GM18870 (cell line): ENCODE data around the gene STC2.
"Not testable (repeated sequence)": the region's sequence is repeated elsewhere in the genome, so short reads cannot be mapped to it uniquely, and the experiment has no call there.

ENCODE experiments used
- ATAC-seq: cut with Tn5 transposase; IDR thresholded peaks from one replicate; pipeline ENCODE4 v1.9.1; 2021; ENCODE audit warnings: moderate library complexity; ENCODE audit not compliant: unreplicated experiment

Gene STC2

DNA sequence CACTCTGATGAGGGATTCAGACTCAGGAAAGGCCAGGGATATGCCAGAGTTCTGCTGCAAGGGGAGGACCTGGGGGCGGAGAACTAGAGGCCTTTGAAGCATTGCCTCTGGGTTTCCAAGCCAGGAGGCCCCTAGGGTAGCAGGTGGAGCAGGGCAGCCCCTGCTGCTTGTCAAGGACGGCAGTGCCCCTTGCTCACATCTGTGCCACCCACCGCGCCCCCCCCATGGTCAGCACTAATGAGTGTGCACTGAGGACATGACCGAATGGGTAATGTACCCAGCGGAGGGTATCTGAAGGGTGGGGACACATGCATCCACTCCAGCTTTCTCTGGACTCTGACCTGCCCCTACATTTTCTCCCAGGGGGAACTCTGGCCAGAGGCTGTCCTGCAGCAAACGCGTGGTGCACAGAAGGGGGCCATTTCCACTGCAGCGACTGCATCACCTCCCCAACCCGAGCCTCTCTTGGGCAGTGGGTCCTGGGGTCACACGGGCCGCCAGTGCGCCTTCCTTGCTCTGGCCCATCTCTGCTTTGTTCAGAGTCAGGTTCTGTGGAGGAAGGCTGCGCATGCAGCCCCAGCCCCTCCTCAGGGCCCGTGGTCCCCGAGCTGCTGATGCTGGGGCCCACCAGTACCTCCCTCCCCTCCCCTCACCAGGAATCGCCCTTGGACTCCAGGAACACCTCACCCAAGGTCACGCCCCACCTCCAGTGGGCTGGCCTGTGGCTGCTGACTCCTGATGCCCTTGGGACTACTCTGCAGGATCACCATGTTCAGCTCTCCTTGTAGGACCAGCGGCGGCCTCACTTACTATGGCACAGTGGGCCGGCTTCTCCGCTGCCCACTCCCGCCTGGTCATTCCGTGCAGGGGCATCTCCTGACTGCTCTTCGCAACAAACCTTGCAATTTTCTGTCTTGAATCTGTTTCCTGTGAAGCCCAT, 31.2 kb downstream of the STC2 start:
- ATAC-seq, result no peak

DNA sequence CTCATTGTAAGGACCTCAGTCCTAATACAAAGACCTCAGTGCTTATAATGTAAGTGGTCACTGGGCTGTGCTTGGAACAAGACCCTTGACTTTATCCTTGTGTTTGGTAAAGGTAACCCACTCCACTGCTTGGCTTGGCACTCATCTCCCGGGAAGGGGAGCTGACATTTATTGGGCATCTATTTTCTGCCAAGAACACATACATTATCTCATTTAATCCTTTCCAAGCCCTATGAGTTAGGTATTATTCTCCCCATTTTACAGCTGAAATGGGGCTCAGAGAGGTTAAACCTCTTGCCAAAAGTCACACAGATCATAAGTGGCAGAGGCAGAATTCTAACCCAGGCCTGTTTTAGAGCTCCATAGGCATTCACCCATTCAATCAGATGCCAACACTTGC, 32.4 kb downstream of the STC2 start:
- no peak for ATAC-seq

DNA sequence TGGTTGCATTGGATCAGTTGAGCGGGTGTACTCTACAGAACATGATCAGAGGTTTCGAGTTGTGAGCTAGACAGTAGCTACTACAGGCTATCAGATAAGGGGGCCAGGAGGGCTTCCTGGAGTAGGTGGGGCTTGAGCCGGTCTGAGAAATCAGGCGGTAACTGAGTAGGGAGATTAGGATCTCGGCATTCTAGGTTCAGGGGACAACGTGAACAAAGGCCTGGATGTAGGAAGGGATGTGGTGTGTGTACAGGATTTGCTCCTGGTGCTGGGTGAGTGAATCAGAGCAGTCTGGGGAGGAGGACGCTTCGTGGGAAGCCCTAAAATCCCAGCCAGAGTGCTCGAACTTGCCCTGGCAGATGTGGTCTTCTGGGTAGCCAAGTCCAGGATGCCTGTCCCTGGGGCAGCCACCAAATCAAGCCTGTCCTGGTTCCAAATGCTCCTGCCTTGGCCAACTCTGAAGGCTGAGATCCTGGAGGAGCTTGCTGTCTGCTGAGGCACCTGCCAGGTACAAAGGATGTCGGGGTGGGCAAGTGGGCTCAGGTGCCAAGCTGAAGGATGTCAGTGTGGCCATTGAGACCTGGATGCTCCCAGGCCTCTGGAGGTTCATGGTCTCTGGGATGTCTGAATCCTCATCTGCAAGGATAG, 33.4 kb downstream of the STC2 start:
- ATAC-seq, result no peak

DNA sequence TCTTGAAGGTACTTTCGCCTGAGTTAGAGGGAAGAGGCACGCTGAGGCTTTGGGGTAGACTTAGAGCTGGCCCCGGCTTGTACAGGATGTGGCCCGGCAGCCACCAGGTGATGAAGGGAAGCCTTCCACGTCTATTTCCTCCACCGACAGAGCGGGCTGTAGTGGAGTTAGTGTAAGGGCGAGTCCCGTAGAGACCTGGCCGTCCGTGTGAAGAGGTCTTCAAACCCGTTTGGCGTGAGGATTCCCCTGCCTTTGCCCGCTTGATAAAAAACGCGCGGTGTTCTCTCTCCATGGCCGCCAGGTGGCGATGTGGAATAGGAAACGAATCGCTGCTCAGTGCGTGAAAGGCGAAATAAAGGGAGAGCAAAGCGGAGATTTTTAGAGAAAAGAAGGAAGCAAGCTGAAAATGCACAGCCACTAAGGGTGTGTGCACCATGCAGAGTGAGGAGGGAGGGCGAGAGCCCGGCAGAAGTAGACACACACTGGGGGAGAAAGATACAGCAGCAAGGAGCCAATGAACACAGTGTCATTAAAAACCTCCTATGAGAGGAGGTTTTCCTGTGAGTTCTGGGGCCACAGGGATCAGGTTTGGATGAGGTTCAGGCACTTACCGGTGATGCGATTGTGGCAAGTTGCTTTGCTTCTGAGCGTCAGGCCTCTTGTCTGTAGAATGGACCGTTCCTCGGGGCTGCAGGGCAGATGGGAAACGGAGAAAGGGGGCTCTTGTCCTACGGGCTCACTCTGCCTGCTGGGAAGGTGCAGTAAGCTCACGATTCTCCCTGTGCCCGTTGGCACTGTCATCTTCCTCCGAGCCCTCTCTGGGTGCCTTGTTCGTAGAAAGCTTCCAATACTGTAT, 34.2 kb downstream of the STC2 start:
- no peak for ATAC-seq

DNA sequence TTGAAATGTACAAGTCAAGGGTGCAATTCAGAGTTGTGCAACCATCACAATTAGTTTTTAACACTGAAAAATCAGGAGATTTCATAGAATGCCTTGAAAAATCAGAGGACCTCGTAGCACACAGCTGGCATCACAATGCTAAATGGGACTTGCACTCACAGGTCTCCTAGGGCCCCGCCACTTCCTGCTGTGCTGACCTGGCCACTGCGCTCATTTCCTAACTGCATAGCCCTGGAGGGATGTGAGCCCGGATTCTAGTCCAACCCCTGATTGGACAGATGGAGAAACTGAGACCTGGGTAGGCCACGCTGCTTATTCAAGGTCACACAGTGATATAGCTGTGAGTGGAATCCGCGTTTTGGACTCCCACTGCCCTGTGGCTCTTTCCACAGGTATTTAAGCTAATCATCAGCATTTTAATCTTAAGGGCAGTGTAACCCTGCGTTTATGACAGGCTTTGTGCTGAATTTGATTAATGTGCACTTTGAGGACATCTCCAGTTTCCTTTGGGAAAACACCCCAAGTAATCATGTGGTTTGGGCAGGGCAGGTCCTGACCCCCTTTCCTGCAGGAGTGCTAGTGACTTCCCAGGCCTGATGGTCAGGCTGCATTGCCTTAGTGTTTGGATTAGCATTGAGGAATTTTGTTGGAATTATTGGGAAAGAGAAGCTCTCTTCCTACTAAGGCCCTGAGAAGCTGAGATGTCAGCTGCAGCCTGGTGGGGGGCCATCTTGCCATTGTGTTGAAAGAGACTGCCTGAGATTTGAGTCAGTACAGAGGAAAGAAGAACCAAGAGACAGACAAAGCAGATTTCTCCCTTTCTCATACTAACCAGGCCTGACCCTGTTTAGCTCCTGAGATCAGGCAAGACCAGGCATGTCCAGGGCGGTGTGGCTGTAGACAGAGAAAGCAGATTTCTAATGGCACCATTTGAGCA, 36.2 kb downstream of the STC2 start:
- no peak for ATAC-seq

DNA sequence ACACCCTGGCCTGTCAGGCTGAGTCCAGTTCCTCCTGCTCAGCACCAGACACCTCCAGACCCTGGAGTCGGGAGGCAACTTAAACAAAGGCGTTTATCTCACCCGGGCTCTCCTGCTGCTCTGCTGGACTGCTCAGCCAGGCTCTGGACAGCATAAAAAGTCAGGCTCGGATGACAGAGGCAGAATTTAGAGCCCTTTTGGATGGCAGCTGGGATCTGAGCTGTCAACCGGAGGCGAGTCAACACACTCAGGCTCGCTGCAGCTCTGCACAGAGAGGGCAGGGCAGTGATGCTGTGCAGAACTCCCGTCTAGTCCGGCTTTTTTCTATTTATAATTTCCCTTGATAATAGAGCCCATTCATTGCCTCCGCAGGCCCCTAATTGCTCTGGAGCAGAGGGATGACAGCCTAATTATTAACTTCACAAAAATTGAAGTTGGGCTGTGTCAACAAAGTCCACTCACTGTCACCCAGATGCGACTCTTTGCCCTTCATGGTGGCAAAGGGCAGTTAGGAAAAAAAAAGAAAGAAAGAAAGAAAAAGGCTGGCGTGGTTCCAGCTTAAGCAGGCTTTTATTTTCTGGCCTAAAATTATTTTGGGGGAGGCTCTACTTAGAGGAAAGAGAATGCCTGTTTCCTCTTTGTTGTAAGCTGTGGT, 37.6 kb downstream of the STC2 start:
- ATAC-seq, result no peak

DNA sequence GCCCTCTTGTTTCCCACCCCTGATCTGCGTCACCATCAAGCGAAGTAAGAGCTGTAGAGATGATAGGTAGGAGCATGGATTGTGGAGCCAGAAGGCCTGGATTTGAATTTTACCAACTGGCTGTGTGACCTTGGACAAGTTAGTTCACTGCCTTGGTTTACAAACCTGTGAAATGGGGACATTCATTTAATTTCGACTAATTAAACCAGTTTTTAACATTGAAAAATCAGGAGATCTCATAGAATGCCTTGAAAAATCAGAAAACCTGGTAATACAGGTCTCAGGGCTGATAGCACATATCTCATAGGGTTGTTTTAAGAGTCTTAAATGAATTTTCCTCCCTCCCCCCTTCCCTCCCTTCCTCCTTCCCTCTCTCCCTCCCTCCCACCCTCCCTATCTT, 38.8 kb downstream of the STC2 start:
- no peak for ATAC-seq

DNA sequence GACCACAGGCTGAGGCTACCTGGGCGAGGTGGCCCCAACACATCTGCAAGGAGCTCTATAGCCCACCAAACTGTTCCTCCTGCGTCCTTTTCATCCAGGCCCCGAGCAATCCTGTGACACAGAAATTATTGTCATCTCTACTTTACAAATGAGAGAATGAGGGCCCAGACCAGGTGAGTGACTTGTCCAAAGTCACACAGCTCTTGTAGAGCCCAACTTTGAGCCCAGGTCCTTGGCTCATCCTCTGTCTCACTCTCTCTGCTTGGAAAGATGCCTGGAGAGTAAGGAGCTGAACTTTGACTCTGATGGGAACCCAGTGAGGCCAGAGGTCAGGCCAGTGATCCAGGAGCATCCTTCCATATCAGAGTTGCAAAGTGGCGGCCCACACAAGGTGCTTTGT, 39.6 kb downstream of the STC2 start:
- ATAC-seq, result no peak

DNA sequence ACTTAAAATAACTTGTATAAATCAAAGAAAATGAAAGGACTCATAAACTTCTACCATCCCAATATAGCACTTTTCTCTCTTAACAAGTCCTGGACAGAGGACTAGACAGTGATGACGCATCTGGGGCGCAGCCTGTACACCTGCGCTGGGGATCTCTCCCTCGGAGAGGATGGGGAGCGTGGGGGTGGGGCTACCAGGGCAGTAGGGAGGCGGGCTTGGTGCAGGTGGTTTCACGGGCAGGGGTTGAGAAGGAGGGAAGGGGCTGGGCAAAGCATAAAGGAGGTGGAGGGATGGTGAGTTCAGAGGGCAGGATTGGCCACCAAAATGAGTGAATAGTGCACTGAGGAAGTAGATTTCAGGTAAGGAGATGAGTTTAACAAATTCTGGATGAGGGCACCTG, 41.1 kb downstream of the STC2 start:
- no peak for ATAC-seq

DNA sequence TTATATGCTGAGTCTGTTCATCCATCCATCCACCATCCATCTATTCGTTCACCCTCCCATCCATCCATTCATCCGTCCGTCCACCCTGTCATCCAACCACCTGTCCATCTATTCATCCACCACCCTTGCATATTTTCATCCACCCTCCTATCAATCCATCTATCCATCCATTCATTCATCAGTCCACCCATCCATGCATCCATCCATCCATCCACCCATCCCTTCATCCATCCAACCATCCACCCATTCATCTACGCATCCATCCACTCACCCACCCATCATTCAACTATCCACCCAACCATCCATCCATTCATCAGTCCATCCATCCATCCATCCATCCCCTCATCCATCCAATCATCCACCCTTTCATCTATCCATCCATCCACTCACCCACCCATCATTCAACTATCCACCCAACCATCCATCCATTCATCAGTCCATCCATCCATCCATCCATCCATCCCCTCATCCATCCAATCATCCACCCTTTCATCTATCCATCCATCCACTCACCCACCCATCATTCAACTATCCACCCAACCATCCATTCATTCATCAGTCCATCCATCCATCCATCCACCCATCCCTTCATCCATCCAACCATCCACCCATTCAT, 43.8 kb downstream of the STC2 start:
- not testable (repeated sequence) for ATAC-seq

DNA sequence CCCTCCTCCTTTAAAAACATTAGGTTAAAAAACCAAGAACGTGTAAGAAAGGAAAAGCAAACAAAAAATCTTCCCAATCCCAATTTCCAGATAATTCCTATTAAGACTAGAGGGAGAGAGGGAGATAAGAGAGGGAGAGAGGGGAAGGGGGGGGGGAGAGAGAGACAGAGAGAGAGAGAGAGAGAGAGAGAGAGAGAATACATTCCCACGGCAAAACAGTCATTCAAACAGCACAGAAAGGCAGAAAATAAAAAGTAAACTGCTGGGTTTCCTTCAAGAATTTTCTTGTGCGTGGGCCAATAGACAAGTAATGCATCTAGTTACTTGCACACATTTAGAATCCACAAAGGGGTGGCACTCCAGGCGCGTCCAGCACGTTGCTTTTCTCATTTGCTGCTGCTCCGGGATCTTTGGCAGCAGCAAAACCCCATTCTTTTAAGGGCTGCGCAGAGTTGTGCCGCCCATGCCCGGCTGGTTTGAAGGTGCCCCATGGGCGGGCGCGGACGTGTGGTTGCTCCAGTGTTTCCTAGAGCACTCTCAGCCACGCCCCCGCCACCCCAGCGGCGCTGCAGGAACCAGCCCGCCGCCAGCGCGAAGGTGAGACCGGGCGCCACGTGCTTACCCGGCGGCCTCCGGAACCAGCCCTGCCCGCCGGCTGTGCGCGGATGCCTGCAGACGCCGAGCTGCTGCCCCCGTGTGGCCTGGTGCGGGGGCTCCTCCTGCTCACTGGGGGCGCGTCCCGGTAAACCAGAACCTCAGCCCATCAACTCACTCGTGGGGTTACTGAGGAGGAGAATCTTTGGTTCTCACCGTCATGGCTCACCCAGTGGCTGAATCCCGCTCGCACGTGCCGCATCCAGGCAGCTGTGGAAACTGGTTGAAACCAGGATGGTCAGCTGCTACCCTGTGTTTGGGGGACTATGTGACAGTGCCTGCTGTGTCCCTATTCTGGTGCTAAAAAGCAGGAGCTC, 44.6 kb downstream of the STC2 start:
- ATAC-seq, result no peak

DNA sequence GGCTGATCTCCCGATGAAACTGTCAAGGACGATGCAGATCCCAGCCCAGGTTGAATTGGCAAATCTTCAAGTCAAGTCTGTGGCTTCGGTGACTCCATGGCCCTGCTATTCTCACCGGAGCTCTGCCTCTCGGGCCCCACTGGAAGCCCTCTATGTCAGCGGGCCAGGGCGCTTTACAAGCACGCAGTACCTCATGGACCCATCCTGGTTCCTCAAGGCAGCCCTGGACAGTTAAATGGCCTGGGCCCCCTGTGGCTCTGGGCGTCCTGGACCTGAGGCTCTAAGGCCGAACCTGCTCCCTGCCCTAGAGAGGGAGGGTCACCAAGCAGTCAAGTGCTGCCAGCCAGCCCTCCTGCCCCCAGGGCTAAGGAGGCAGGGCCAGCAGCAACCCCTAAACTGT, 45.3 kb downstream of the STC2 start:
- no peak for ATAC-seq

DNA sequence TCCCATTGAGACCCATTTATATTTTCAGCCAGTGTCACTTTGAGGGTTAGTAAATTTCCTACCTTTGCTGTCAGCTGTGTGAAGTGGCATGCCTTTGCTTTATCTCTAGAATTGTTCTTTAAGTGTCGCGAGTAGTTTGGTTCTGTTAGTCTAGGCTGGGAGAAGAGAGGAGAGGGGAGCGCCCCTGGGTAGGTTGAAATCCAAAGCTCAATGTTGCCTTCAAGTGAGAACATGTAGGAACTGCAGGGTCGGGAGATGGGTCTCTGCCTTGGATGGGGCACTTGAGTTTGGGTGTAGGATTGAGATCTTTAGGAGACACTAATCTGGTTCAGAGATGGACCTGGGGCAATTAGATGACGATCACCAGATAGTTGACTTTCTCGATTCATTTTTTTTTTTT, 46.3 kb downstream of the STC2 start:
- ATAC-seq, result no peak

DNA sequence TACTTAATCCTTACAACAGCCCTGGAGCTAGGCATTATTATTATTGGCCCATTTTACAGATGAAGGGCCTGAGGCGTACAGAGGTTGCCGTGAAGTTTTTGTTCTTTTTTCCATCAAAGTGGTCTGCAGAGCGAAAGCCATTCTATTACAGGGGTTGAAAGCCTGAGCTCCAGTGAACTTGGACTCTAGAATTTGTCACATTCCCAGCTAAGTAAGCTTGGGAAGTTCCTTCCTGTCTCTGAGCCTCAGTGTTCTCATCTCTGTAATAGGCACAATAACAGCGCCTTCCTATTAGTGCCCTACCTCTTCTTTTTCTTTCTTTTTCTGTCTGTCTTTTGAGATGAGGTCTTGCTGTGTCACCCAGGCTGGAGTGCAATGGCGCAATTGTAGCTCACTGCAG, 49.0 kb downstream of the STC2 start:
- no peak for ATAC-seq

DNA sequence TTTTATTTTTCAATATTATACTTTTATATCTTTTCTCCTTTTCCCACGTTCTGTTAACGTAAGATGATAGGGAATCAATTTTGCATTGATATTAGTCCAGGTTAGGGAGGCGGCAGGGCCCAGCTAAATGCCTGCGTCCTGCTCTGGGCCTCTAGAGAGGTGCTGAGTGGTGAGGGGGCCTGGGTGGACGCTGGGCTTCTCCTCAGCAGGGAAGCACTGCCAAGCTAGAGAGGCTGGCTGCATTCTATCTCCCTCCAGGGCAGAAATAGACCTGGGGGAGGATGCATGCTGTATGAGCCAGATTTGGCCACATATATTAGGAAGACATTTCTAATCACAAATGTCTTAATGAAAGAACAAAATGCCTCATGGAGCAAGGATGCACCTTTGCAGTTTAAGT, 49.6 kb downstream of the STC2 start:
- no peak for ATAC-seq

DNA sequence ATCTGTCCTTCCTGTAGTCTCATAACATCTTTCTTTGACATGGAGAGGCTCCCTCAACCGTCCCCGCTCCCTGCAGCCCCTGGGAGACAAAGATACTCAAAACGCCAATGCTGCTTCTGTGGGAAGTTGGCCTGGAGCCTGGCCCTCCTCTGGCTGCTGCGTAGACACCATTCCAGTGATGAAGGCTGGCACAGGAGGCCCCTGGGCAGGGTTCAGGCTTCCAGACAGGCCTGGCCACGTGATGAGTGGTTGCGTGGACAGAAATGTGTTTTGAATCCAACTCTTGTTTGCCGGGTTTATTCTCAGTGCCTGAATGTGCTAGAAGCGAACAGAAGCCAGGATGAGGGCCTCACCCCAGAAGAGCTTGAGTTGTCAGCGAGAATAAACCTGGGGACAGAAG, 50.0 kb downstream of the STC2 start:
- ATAC-seq, result no peak

DNA sequence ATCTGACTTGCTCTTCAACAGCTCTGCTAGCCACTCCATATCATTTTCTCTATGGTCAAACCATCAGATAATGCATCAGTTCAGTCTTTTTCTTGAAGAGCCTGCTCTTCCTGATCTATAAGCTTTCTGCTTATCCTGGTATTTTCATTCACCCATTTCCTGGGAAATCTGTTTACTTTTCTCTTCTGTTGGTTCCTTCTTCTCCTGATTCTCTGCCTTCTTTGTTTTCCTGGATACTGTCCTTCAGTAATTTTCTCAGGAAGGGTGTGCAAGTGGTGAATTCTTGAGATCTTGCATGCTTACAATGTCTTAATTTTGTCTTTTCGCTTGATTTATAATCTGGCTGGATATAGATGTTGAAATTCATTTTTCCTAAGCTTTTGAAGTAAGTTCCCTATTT, 53.4 kb downstream of the STC2 start:
- no peak for ATAC-seq

DNA sequence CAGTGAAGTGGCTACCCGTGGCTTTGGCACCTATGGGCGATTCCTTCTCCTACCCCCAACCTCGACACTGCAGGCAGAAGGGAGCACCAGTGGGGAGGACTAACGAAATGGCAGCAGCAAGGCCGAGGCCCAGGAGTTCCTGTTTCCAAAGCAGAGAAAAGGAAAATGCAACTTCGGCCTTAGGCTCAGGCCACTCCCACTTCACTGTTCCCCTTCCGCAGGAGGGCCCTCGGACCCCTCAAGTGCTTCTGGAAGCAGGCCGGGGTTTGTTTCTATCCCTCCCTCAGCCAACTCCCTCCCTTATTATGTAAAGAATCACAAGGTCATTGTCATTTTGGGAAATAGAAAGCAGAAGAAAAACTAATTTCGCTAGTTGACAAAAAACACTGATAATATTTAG, 56.8 kb downstream of the STC2 start:
- ATAC-seq, result no peak
